ENCODE measurements around the gene SPATA16.

Gene SPATA16

GRCh38 chr3:172847292-172847691, 293.7 kb downstream of the SPATA16 start:
- no peak for TF ChIP-seq CTCF (IDR thresholded peaks at IDR 0.05; ENCODE audit: extremely low read depth, missing control alignments)
- DNase-seq (ENCODE audit: low spot score) = no peak

- no peak for TF ChIP-seq CTCF (IDR thresholded peaks at IDR 0.05; ENCODE audit: extremely low read depth, missing control alignments)
- no peak for DNase-seq (ENCODE audit: low spot score)
These were observed 294.3 kb downstream of the SPATA16 start for GRCh38 chr3:172846706-172847105.

- no peak for DNase-seq (ENCODE audit: low spot score)
These were observed 294.9 kb downstream of the SPATA16 start for GRCh38 chr3:172846103-172846561.

GRCh38 chr3:172844428-172844827, 296.6 kb downstream of the SPATA16 start:
- no peak for TF ChIP-seq CTCF (IDR thresholded peaks at IDR 0.05; ENCODE audit: extremely low read depth, missing control alignments)

More at GRCh38 chr3:172846103-172846561, 294.9 kb downstream of the SPATA16 start:
- TF ChIP-seq CTCF (IDR thresholded peaks at IDR 0.05; ENCODE audit: extremely low read depth, missing control alignments) = no peak

DNA sequence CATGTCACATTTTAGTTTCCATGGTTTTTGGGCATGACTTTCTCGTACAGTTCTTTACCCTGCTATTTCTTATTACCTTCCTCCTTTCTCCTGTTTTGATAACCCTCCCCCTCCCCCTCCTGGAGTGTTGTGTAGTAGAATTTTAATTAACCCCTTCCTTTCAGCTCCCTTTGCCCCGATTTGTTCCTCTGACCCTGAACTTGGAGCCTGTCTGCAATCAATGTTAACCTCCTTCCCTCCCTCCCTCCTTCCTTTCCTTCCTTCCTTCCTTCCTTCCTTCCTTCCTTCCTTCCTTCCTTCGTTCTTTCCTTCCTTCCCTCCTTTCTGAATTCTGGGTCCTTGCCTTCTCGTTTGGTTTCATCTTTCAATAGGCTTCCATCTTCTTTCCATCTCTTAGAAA, 300.1 kb downstream of the SPATA16 start:
- no peak for DNase-seq (ENCODE audit: low spot score)
- TF ChIP-seq CTCF (IDR thresholded peaks at IDR 0.05; ENCODE audit: extremely low read depth, missing control alignments) = no peak

More at GRCh38 chr3:172844428-172844827, 296.6 kb downstream of the SPATA16 start:
- DNase-seq (ENCODE audit: low spot score) = no peak

GRCh38 chr3:172840463-172840862, 300.6 kb downstream of the SPATA16 start:
- TF ChIP-seq CTCF (IDR thresholded peaks at IDR 0.05; ENCODE audit: extremely low read depth, missing control alignments) = no peak
- DNase-seq (ENCODE audit: low spot score) = no peak

GRCh38 chr3:172839679-172840078, 301.4 kb downstream of the SPATA16 start:
- DNase-seq (ENCODE audit: low spot score) = no peak
- no peak for TF ChIP-seq CTCF (IDR thresholded peaks at IDR 0.05; ENCODE audit: extremely low read depth, missing control alignments)

Data from GM20000 (cell line).